ENCODE results near the gene TMEM237.

GRCh38 chr2:201675454-201675853 is 32.2 kb upstream of the TMEM237 start:
- TF ChIP-seq CTCF (conservative IDR thresholded peaks at IDR 0.05; ENCODE audit: low read depth, low read length): no peak
- no peak for TF ChIP-seq EZH2 (IDR thresholded peaks at IDR 0.05; ENCODE audit: low read length, unreplicated experiment)

Measured in PC-3 (cell line).